Progenitor cell of endocrine pancreas (in vitro differentiated cells): ENCODE measurements around the gene HIC1. TPM values are rescaled to one million over a fixed set of nuclear protein-coding genes. Genes with fewer than 3 reads are reported as not detected.

Experiments used
- DNase-seq: peaks from one replicate; pipeline ENCODE4 v3.0.0; 2021; ENCODE audit warnings: low spot score; ENCODE audit not compliant: unreplicated experiment
- H3K27ac Mint-ChIP-seq: 2 replicates; pipeline ENCODE4 v1.8.0; 2021; ENCODE audit warnings: mild to moderate bottlenecking, moderate library complexity, mixed read lengths
- H3K27me3 Mint-ChIP-seq: 2 replicates; pipeline ENCODE4 v1.8.0; 2021; ENCODE audit warnings: mixed read lengths
- H3K36me3 Mint-ChIP-seq: 2 replicates; pipeline ENCODE4 v1.8.0; 2022; ENCODE audit warnings: mixed read lengths; ENCODE audit not compliant: insufficient read depth
- H3K4me1 Mint-ChIP-seq: 2 replicates; pipeline ENCODE4 v1.8.0; 2021; ENCODE audit warnings: low read depth, mixed read lengths
- H3K4me3 Mint-ChIP-seq: 2 replicates; pipeline ENCODE4 v1.8.0; 2021; ENCODE audit warnings: low read depth, mild to moderate bottlenecking, moderate library complexity, mixed read lengths
- H3K9me3 Mint-ChIP-seq: 2 replicates; pipeline ENCODE4 v1.8.0; 2021; ENCODE audit warnings: low read depth, mixed read lengths
- CTCF ChIP-seq: fragments of 200-600 bp; sonication (generic); IDR thresholded peaks from one replicate; pipeline ENCODE4 v1.5.0; 2021; ENCODE audit warnings: antibody characterized with exemption, mild to moderate bottlenecking; ENCODE audit not compliant: unreplicated experiment
- total RNA-seq: library from RNA; stranded (reverse); gene quantifications from 2 replicates; pipeline ENCODE4 v1.2.1, GENCODE V29; 2021

HIC1 gene
- total RNA-seq, 1 donor from 2014 or later, result 0.86 TPM

GRCh38 chr17:2034157-2034556 lies 20.7 kb upstream of the HIC1 start:
- H3K27ac Mint-ChIP-seq, result no peak overlapping the region
- no peaks in the 10 kb centered on the region for H3K9me3 Mint-ChIP-seq
- no peaks in the 10 kb centered on the region for H3K27me3 Mint-ChIP-seq
- H3K4me3 Mint-ChIP-seq, result no peak overlapping the region
- H3K36me3 Mint-ChIP-seq, result peaks cover 13% of the 10 kb centered on the region
- peaks cover 4% of the 10 kb centered on the region for H3K4me1 Mint-ChIP-seq
- DNase-seq, result no peak
- TF ChIP-seq CTCF, result no peak

DNA sequence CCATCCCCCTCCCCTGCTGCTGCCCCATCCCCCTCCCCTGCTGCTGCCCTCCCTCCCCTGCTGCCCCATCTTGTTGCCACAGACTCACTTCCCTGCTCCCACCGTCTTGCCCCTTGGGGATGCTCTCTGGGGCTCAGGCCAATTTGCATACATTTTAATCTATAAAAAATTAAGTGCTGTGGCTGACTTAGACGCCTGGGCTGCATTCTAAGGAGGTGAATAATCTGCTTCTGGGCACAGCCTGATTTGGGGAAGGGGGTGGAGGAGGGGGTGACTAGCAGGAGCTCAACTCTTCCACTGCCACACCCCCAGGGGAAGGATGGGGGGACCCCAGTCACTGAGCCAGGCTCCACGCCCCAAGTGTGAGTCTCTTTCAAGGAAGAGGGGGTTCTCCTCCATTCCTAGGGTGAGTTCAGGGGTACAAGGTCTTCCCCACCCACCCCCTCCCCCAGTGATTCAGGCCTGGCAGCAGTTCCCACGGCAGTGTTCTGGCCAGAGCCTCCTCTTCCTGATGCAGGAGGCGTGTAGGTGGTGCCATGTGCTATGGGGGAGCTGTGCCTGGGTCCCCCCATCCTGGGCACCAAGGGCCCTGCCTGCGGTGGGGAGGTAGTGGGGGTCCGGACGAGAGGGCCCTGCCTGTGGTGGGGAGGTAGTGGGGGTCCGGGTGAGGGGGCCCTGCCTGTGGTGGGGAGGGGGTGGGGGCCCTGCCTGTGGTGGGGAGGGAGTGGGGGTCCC lies 19.9 kb upstream of the HIC1 start:
- Mint-ChIP-seq H3K36me3 (peaks cover 13% of the 10 kb centered on the region), H3K4me3 (no peak overlapping the region), H3K4me1 (peaks cover 4% of the 10 kb centered on the region), H3K27ac (no peak overlapping the region), H3K27me3 (no peaks in the 10 kb centered on the region), H3K9me3 (no peaks in the 10 kb centered on the region)
- TF ChIP-seq CTCF, result no peak
- no peak for DNase-seq

DNA sequence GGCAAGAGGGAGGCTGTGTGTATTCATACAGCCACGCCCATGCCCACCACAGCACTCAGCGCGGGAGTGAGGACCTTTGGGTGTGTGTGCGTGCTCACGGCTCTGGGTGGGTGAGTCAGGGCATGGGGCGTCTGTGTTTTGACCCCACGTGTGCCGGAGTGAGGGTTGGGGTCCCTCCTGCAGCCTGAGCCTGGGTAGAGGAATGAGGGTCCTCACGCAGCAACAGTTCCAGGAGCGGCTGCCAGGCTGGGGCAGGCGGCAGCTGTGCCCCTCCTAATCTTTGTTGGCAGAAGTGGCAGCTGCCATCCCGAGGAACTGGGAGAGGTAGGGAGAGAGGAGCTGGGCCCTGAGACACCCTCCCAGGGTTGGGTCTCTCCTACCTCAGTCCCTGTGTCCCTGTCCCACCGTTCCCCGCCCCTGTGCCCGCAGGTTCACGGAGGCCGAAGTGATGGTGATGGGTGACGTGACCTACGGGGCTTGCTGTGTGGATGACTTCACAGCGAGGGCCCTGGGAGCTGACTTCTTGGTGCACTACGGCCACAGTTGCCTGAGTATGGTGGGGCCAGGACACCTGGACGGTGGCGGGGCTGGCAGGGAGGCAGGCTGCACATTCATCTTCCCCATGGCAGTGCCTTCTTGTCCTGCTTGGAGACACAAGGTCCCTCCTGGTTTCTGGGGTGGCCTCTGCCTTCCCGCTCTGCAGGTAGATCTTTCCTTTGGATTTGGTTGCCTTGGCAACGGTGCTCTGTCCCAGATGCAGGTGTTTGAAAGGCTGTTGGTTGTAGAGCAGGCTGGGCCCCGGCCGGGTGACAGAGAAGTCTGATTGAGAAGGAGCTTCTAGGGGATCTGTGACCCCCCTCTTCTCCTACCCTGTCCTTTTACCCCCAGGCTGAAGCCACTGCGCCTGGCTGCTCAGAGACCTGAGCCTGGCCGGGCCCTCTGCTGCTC lies 19.1 kb upstream of the HIC1 start:
- no peaks in the 10 kb centered on the region for H3K27me3 Mint-ChIP-seq
- DNase-seq, result no peak
- H3K36me3 Mint-ChIP-seq, result peaks cover 13% of the 10 kb centered on the region
- H3K9me3 Mint-ChIP-seq, result no peaks in the 10 kb centered on the region
- H3K27ac Mint-ChIP-seq, result no peak overlapping the region
- H3K4me3 Mint-ChIP-seq, result no peak overlapping the region
- peaks cover 2% of the 10 kb centered on the region for H3K4me1 Mint-ChIP-seq
- TF ChIP-seq CTCF, result no peak

DNA sequence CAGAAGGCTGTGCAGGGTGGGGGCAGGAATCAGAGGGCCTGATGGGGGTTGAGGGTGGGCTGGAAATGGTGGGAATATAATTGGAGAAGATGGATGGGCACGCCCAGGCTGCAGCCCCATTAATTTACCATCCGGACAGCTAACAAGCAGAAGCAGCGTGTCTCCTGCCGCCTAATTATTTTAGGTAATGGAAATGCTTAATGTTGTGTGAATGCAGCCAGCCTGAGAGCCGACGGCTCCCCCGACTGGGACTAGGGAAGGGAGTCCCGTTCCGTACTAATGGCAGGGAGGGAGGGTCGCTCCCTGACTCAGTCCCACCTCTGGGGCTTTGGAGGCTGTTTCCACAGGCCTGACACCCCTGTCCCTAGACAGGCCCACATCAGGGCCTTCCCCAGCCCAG lies 17.7 kb upstream of the HIC1 start:
- Mint-ChIP-seq H3K9me3 (no peaks in the 10 kb centered on the region), H3K27ac (no peak overlapping the region), H3K4me1 (peaks cover 3% of the 10 kb centered on the region), H3K36me3 (peaks cover 13% of the 10 kb centered on the region), H3K27me3 (no peaks in the 10 kb centered on the region), H3K4me3 (no peak overlapping the region)
- DNase-seq, result no peak
- TF ChIP-seq CTCF, result no peak

- H3K27me3 Mint-ChIP-seq, result no peaks in the 10 kb centered on the region
- no peaks in the 10 kb centered on the region for H3K9me3 Mint-ChIP-seq
- peaks cover 9% of the 10 kb centered on the region for H3K4me1 Mint-ChIP-seq
- DNase-seq, result no peak
- no peak overlapping the region for H3K27ac Mint-ChIP-seq
- peaks cover 19% of the 10 kb centered on the region for H3K36me3 Mint-ChIP-seq
- no peak for TF ChIP-seq CTCF
- peak overlapping the region; percentile 84 for H3K4me3 Mint-ChIP-seq
Observed at GRCh38 chr17:2040219-2040827, 14.6 kb upstream of the HIC1 start.
